NCI-H1417 treated with DMSO at 0.1 percent for 48 hours (cell line): ENCODE measurements around the gene RBM10.

Experiments used
- DNase-seq: peaks from one replicate; lab custom pipeline; 2025; lab: John Stamatoyannopoulos, UW

RBM10 gene

GRCh38 chrX:47178337-47178736 lies 33.3 kb downstream of the RBM10 start:
- DNase-seq, result no peak

GRCh38 chrX:47179221-47179927 lies 34.4 kb downstream of the RBM10 start:
- no peak for DNase-seq

- no peak for DNase-seq
Observed at GRCh38 chrX:47179928-47180255, 34.9 kb downstream of the RBM10 start.

- DNase-seq, result no peak
Observed at GRCh38 chrX:47180346-47180745, 35.3 kb downstream of the RBM10 start.

- DNase-seq, result no peak
Observed at GRCh38 chrX:47181301-47181700, 36.3 kb downstream of the RBM10 start.

- DNase-seq, result no peak
Observed at GRCh38 chrX:47182106-47182700, 37.2 kb downstream of the RBM10 start.

- no peak for DNase-seq
Observed at GRCh38 chrX:47184486-47184885, 39.5 kb downstream of the RBM10 start.

GRCh38 chrX:47185241-47185640 lies 40.2 kb downstream of the RBM10 start:
- no peak for DNase-seq

- no peak for DNase-seq
Observed at GRCh38 chrX:47186096-47186740, 41.2 kb downstream of the RBM10 start.

GRCh38 chrX:47187106-47187677 lies 42.2 kb downstream of the RBM10 start:
- no peak for DNase-seq

GRCh38 chrX:47189906-47190305 lies 44.9 kb downstream of the RBM10 start:
- DNase-seq, result no peak

GRCh38 chrX:47190445-47191269 lies 45.6 kb downstream of the RBM10 start:
- peak; percentile 83 for DNase-seq

- peak; percentile 11 for DNase-seq
Observed at GRCh38 chrX:47191331-47191730, 46.3 kb downstream of the RBM10 start.

GRCh38 chrX:47191806-47192401 lies 46.9 kb downstream of the RBM10 start:
- DNase-seq, result no peak

GRCh38 chrX:47193475-47194193 lies 48.6 kb downstream of the RBM10 start, which contains the start of gene UBA1:
Gene UBA1, plus strand, starts transcription at chrX:47193829. Its CDS starts 4,974 bp downstream, at chrX:47198803.
- DNase-seq, result peak; percentile 96

GRCh38 chrX:47194194-47194787 lies 49.3 kb downstream of the RBM10 start:
- no peak for DNase-seq

- DNase-seq, result no peak
Observed at GRCh38 chrX:47196098-47196497, 51.1 kb downstream of the RBM10 start.

- DNase-seq, result no peak
Observed at GRCh38 chrX:47197526-47197925, 52.5 kb downstream of the RBM10 start.

- no peak for DNase-seq
Observed at GRCh38 chrX:47198026-47198686, 53.1 kb downstream of the RBM10 start.

- DNase-seq, result no peak
Observed at GRCh38 chrX:47198687-47199080, 53.7 kb downstream of the RBM10 start.
